OCI-LY7 (cell line): ENCODE data around the gene COMMD1.

Experiments used
- CTCF ChIP-seq: fragments of 200-600 bp; sonication (generic); conservative IDR thresholded peaks from 2 replicates; pipeline ENCODE4 v1.5.1; 2014; ENCODE audit warnings: mild to moderate bottlenecking, antibody characterized with exemption, low read length, moderate library complexity, mixed read lengths
- EZH2phosphoT487 ChIP-seq: fragments of 200-600 bp; sonication (generic); IDR thresholded peaks from 2 replicates; pipeline ENCODE4 v1.6.1; 2018; ENCODE audit warnings: low read depth, borderline replicate concordance, mild to moderate bottlenecking, mixed run types, antibody characterized with exemption, low read length, moderate library complexity, mixed read lengths

- no peak for TF ChIP-seq CTCF
- no peak for TF ChIP-seq EZH2phosphoT487
Measured at GRCh38 chr2:61998426-61998825, 93.0 kb downstream of the COMMD1 start.
